ENCODE results near the gene CLEC17A. TPM values are rescaled to one million over a fixed set of nuclear protein-coding genes. Genes with fewer than 3 reads are reported as not detected.

The CLEC17A gene
- total and polyA plus RNA-seq, 7 donors, result 0.03 to 0.04 TPM; not detected in 5

DNA sequence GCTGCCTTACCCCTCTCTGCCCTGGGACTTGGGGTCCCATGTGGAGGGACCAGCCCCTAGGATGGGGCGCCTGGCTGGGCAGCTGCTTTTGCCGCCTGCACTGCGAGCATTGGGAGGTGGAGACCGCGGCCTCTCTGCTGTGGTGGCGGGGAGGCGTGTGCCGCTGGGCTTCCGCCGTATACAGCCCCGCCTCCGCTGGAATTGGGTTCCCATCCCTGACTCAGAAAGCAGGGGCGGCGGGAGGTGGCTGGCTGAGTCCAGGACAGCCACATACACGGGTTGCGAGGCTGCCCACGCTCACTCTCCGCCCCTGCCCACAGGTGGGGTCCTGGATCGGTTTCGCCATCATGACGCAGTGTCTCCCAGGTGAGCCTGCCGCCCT is 17.6 kb upstream of the CLEC17A start:
- no peak for ATAC-seq
- Histone ChIP-seq H3K4me1 (peaks cover 29% of the 10 kb centered on the region), H3K9me3 (no peaks in the 10 kb centered on the region), H3K27ac (peak overlapping the region; percentile 36), H3K36me3 (ENCODE audit: insufficient read depth in 1 of 2, low read depth in 1 of 2) (peaks cover 0 to 27% of the 10 kb centered on the region in 2 donors), H3K27me3 (ENCODE audit: insufficient read depth in 3 of 3, low read length in 2 of 3) (no peaks in the 10 kb centered on the region), H3K4me3 (no peak overlapping the region)
- TF ChIP-seq, protein P1, sequence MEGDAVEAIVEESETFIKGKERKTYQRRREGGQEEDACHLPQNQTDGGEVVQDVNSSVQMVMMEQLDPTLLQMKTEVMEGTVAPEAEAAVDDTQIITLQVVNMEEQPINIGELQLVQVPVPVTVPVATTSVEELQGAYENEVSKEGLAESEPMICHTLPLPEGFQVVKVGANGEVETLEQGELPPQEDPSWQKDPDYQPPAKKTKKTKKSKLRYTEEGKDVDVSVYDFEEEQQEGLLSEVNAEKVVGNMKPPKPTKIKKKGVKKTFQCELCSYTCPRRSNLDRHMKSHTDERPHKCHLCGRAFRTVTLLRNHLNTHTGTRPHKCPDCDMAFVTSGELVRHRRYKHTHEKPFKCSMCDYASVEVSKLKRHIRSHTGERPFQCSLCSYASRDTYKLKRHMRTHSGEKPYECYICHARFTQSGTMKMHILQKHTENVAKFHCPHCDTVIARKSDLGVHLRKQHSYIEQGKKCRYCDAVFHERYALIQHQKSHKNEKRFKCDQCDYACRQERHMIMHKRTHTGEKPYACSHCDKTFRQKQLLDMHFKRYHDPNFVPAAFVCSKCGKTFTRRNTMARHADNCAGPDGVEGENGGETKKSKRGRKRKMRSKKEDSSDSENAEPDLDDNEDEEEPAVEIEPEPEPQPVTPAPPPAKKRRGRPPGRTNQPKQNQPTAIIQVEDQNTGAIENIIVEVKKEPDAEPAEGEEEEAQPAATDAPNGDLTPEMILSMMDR (IDR thresholded peaks at IDR 0.05), result no peak
- intact Hi-C loops (cut with DNase I), result no loop called here
- WGBS, 3 donors, result 79 to 86% (median 80%) methylated on average over 18 to 22 of the region's 22 CpGs
- DNase-seq, result peak in 1 of 2 donors; percentile 58

DNA sequence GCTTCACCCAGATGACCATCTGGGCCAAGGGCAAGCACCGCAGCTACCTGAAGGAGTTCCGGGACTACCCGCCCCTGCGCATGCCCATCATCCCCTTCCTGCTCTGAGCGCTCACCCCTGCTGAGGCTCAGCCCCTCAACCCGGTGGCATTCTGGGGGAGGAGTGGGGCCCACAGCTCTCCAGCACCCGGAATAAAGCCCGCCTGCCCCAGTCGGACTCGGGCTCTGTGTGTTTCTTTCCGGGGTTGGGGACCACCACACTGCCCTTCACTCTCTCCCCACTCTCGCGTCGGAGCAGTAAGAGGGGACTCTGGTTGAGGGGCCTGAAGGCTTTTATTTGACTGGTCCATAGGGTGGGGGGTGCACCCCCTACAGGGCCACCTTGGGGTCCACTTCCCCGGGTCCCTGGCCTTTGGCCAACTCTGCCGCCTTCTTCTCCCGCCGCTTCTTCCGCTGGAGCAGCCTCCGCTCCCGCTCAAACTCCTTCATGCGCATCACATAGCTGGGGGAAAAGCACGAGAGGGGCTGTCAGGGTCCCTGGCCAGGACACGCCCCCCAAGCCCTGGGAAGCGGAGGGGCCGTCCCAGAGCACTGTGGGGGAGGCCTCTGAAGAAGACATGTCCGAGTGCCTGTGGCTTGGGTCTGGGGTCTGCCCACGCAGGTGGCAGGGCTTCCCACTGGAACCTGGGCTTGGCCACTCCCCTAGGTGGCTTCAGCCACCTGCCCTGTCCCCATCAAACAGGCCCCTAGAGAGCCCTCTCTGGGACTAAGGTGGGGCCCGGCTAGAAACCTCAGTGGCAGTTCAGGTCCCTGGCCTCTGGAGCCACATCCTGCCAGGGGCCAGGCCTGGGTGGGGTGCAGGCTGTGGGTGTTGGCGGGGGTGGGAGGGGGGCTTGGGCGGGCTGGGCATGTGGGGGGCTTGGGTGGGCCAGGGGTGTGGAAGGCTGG is 16.8 kb upstream of the CLEC17A start:
- Histone ChIP-seq H3K36me3 (ENCODE audit: insufficient read depth in 1 of 2, low read depth in 1 of 2) (peaks cover 0 to 27% of the 10 kb centered on the region in 2 donors), H3K27me3 (ENCODE audit: insufficient read depth in 3 of 3, low read length in 2 of 3) (no peaks in the 10 kb centered on the region), H3K4me3 (no peak overlapping the region), H3K27ac (peak overlapping the region; percentile 36), H3K4me1 (peaks cover 29% of the 10 kb centered on the region), H3K9me3 (no peaks in the 10 kb centered on the region)
- WGBS, 3 donors, result 79 to 83% (median 81%) methylated on average over 22 to 27 of the region's 31 CpGs
- ATAC-seq (no peak), DNase-seq (no peak)
- intact Hi-C loops (cut with DNase I), result no loop called here
- TF ChIP-seq, protein P1 (IDR thresholded peaks at IDR 0.05), result no peak

DNA sequence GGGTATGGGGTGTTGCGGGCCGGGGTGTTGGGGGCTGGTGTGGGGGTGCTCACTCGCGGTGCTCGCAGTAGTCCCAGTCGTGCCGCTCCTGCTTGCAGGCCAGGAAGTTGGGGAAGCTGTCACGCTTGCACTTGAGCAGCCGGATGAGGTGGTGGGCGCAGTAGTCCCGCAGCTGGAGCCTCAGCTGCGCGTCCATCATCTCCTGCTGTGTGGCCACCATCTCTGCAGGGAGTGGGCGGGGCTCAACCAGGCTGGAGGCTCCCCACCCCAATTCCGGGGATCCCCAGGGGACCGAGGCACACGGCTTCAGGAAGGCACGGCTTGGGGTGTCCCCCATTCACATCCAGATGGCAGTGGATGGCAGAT is 16.2 kb upstream of the CLEC17A start:
- intact Hi-C loops (cut with DNase I), result no loop called here
- no peaks in the 10 kb centered on the region for H3K27me3 ChIP-seq (ENCODE audit: insufficient read depth in 3 of 3, low read length in 2 of 3)
- TF ChIP-seq, protein P1 (IDR thresholded peaks at IDR 0.05), result no peak
- no peak overlapping the region for H3K27ac ChIP-seq
- ATAC-seq (no peak), DNase-seq (no peak)
- no peak overlapping the region for H3K4me3 ChIP-seq
- H3K36me3 ChIP-seq (ENCODE audit: insufficient read depth in 1 of 2, low read depth in 1 of 2), result peaks cover 0 to 27% of the 10 kb centered on the region in 2 donors
- WGBS, 3 donors, result 59 to 66% (median 65%) methylated on average over 15 to 18 of the region's 18 CpGs
- H3K9me3 ChIP-seq, result no peaks in the 10 kb centered on the region
- peaks cover 26% of the 10 kb centered on the region for H3K4me1 ChIP-seq

DNA sequence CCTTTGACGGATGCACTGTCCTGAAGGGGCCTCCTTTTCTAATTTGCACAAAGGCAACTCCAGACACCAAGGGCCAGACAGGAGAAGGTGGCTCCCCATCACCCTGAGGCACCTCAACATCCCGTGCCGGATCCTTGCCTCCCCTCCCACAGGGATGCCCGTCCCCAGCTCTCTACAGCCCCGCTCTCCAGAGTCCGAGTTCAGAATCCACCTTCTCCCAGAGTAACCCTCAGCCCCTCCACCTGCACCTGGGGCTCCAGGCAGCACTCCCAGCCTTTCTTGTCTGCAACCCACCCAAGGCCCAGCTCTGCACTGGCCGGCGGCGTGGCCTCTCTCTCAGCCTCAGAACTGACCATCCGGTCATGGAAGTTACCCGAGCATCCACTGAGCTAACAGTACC is 15.8 kb upstream of the CLEC17A start:
- TF ChIP-seq, protein P1 (IDR thresholded peaks at IDR 0.05), result no peak
- no peak for ATAC-seq
- intact Hi-C loops (cut with DNase I), result no loop called here
- H3K36me3 ChIP-seq (ENCODE audit: insufficient read depth in 1 of 2, low read depth in 1 of 2), result peaks cover 0 to 27% of the 10 kb centered on the region in 2 donors
- H3K27ac ChIP-seq, result no peak overlapping the region
- peaks cover 24% of the 10 kb centered on the region for H3K4me1 ChIP-seq
- DNase-seq, result no peak
- WGBS, 3 donors, result 63 to 68% (median 64%) methylated on average over 11 of the region's 11 CpGs
- no peaks in the 10 kb centered on the region for H3K9me3 ChIP-seq
- H3K27me3 ChIP-seq (ENCODE audit: insufficient read depth in 3 of 3, low read length in 2 of 3), result no peaks in the 10 kb centered on the region
- no peak overlapping the region for H3K4me3 ChIP-seq
